Stimulated activated CD8-positive, alpha-beta memory T cell treated with anti-CD3 and anti-CD28 coated beads, Interleukin-12 subunit alpha, Interleukin-12 subunit beta, amount 100 ng/mL, for 24 hours (primary cell): Measurements from ENCODE around the gene MED26.

ENCODE experiments used
- DNase-seq: peaks from one replicate; pipeline ENCODE4 v3.0.0-alpha.2; 2020; ENCODE audit errors: extremely low read depth

The MED26 gene

GRCh38 chr19:16540948-16541347 is 87.1 kb downstream of the MED26 start:
- no peak for DNase-seq

GRCh38 chr19:16537111-16537510 is 90.9 kb downstream of the MED26 start:
- no peak for DNase-seq

GRCh38 chr19:16536130-16536529 is 91.9 kb downstream of the MED26 start:
- DNase-seq = no peak

- DNase-seq = no peak
Observed at GRCh38 chr19:16535381-16535780, 92.6 kb downstream of the MED26 start.

DNA sequence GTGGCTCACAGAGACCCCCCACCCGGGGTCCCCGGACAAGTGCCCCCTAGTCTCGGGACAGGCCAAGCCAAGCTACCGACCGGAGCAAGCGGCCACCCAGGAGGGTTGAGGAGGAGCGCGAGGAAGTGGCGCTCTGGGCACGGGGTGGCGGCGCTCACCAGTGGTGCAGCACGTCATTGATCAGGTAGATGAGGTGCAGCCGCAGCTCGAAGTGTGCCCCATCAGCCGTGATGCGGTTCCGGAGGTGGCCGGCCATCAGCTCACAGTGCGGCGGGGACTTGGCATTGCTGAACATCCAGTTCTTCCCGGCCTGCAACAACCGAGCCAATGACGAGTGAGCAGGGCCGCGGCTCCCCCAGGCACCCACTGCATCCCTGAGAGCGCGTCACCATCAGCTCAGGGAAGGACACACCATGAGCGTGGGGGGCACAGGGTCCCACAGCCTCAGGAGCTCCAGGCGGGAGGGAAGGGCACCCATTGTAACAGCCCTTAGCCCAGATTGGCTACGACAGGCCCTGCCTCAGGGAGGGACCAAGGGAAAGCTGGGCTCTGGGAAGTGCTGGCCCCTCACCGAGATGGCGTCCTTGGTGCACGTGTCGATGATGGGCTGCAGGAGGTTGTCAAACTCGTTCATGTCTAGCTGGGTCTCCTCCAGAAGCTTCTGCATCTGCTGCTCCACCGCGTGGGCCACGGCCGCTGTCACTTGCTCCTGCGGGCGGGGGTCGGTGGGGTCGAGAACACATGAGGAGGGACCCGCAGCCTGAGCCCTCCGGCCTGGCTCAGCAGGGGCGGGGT is 95.4 kb downstream of the MED26 start:
- DNase-seq = no peak

DNA sequence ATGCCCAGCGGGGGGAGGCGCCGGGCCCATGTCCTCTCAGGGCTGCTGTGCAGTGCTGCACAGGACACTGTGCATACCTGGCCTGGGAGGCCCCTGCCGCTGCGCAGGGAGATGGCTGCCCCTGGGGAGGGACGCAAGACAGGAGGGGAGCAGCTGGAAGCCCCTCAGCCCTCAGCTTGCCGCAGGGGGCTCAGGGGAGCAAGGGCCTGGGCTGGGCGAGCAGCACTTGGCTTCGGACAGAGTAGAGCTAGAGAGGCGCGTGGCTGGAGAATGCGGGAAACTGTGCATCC is 96.7 kb downstream of the MED26 start:
- no peak for DNase-seq

GRCh38 chr19:16530540-16531379 is 97.2 kb downstream of the MED26 start:
- no peak for DNase-seq

DNA sequence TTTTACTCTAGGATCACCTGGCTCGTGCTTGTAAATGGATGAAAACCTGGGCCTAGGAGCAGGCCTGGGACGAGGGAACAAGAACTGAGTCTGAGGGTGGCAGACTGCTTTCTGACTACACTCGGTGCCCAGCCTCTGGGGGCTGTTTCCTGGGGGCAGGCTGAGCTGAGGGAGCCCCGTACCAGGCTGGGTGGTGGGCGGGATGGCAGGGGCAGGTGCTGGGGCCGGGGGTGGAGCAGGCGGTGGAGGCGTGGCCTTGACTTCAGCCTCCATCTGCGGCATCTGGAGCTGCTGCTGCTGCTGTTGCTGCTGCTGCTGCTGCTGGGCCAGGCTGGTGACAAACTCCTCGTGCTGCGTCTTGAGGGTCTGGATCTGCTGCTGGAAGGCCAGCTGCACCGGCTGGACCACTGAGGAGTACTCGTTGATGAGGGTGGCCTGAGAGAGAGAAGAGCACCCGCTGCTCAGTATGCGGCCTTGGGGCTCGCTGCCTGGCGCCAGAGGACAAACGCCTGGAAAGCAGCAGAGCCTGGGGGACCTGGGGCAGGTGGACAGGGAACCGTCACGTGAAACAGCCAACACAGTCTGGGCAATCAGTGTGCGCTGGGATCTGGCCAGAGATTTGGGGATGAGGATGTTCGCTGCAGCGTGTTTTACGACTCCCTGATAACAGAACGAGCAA is 98.4 kb downstream of the MED26 start:
- no peak for DNase-seq

- no peak for DNase-seq
Observed at GRCh38 chr19:16527971-16528521, 100.0 kb downstream of the MED26 start.

- DNase-seq = no peak
Observed at GRCh38 chr19:16527334-16527935, 100.6 kb downstream of the MED26 start.

DNA sequence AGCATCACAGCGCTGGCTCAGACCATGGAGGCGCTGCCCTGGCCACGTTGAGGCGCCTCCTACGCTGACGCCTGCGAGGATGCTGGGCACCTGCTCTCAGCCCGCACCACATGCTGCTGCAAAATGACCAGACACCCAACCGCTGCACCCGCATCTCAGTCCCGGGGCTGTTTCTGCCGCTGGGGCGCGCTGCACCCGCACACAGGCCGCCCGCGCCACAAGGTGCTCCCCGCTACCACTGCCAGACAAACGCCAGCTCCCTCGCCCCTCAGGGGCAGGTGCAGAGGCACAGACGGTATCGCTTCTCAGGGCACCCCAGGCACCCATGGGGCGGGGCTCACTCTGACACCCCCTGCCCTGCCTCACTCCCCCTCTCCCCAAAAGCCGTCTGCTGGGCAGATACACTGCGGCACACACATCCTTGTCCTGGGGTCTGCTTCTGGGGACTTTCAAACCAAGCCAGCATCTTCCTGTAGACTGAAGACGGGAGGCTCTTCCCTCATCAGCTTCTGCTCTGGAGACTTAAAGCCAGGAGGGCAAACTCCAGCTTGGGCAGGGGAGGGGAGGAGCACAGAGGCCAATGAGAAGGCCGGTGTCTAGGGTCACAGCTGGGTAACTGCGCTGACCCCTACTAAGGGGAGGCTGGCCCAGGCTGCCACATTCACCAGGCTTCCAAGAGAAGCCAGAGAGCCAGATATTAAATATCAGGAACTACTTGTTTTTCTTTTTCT is 102.1 kb downstream of the MED26 start:
- DNase-seq = no peak

GRCh38 chr19:16524991-16525734 is 102.8 kb downstream of the MED26 start:
- no peak for DNase-seq
